Right atrium auricular region (tissue), 2 donors: ENCODE measurements around the gene NCAPG2. TPM values are rescaled to one million over a fixed set of nuclear protein-coding genes. Genes with fewer than 3 reads are reported as not detected.

ENCODE experiments used
- DNase-seq: peaks from one replicate; pipeline ENCODE4 v3.0.0-alpha.2; 2019; ENCODE audit warnings: low spot score
- H3K27ac ChIP-seq, 2 donors: fragments of 200-600 bp; sonication (generic); 1 replicate in 1 of 2; 2 replicates in 1 of 2; pipeline ENCODE4 v1.5.1; 2016 to 2019
- H3K27me3 ChIP-seq, 2 donors: fragments of 200-600 bp; sonication (generic); one replicate each; pipeline versions ENCODE4 v1.5.1 to v1.6.0; 2017 to 2019
- H3K36me3 ChIP-seq: fragments of 200-600 bp; sonication (generic); one replicate; pipeline ENCODE4 v1.5.1; 2016
- H3K4me1 ChIP-seq, 2 donors: fragments of 200-600 bp; sonication (generic); one replicate each; pipeline versions ENCODE4 v1.5.1 to v1.6.0; 2017 to 2019
- H3K4me3 ChIP-seq, 2 donors: fragments of 200-600 bp; sonication (generic); 1 replicate in 1 of 2; 2 replicates in 1 of 2; pipeline ENCODE4 v1.5.1; 2017 to 2019; ENCODE audit warnings: mild to moderate bottlenecking in 1 of 2, moderate library complexity in 1 of 2
- H3K9me3 ChIP-seq, 2 donors: fragments of 200-600 bp; sonication (generic); one replicate each; pipeline ENCODE4 v1.5.1; 2019
- CTCF ChIP-seq, 2 donors: fragments of 200-600 bp; sonication (generic); IDR thresholded peaks; one replicate each; pipeline ENCODE4 v1.5.1; 2019; ENCODE audit warnings: antibody characterized with exemption in 2 of 2
- total RNA-seq, 2 donors: library from RNA; depleted of rRNA; stranded (reverse); fragments of >200 nt; gene quantifications; one replicate each; pipeline ENCODE4 v1.1.0, GENCODE V29; 2016

The NCAPG2 gene
- total RNA-seq, 2 donors from 2014 or later: 2.8 to 3.1 TPM

DNA sequence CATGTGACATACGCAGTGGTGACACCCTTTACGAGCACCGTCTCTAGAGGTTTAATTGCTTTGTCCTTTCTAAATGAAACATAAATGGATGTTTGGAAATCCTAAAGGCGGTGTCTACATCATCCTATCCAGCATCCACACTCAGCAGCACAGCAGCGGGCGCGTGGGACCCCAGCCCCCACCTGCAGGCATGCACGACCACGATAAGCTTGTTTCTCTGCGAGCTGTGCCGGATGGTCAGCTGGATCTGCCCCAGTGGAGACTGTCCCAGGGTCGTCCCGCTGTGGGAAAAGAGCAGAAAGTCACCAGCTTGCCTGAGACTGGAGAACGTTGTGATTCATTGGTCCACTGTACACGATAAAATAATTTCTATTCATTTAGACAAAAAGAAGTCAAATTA is 34.2 kb upstream of the NCAPG2 start:
- Histone ChIP-seq H3K4me1 (no peaks in the 10 kb centered on the region), H3K36me3 (peaks cover 94% of the 10 kb centered on the region), H3K4me3 (no peak overlapping the region), H3K27ac (no peak overlapping the region), H3K9me3 (no peaks in the 10 kb centered on the region), H3K27me3 (no peaks in the 10 kb centered on the region)
- DNase-seq: no peak
- no peak for TF ChIP-seq CTCF (IDR thresholded peaks at IDR 0.05)

DNA sequence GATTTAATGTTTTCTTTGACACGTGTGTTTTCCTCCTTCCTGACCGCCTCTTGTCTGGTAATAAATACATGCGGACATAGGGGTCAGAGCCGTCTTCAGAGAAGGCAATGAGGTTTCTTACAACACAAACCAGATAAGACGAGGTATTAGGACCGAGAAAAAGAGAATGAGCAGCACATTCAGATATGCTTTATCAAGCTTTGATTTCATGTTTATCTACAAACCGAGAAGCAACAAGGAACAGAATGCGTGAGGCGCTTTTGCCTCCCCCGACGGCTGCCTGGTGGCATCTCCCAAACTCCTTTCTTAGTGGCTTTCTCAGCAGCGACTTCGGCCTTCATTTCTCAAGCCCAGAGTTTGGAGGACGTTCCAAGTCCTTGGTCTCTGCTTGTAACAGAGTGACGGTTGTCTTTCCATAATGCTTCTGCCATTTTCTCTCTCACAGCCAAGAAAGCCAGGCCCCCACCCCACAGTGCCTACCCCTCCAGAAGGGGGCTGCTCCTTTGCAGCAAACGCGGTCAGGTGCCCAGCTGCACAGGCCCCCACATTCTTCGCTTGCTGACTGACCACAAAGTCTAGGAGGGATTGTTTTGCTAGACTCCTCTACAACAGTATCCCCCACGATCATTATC is 32.6 kb upstream of the NCAPG2 start:
- Histone ChIP-seq H3K9me3 (no peaks in the 10 kb centered on the region), H3K27me3 (no peaks in the 10 kb centered on the region), H3K4me1 (no peaks in the 10 kb centered on the region), H3K27ac (no peak overlapping the region), H3K36me3 (peaks cover 94% of the 10 kb centered on the region), H3K4me3 (no peak overlapping the region)
- no peak for TF ChIP-seq CTCF (IDR thresholded peaks at IDR 0.05)
- DNase-seq: no peak

- TF ChIP-seq CTCF (IDR thresholded peaks at IDR 0.05): no peak
- Histone ChIP-seq H3K36me3 (peaks cover 87% of the 10 kb centered on the region), H3K4me3 (no peak overlapping the region), H3K4me1 (no peaks in the 10 kb centered on the region), H3K27me3 (no peaks in the 10 kb centered on the region), H3K9me3 (no peaks in the 10 kb centered on the region), H3K27ac (no peak overlapping the region)
- DNase-seq: no peak
Measured at GRCh38 chr7:158735935-158736334, 31.3 kb upstream of the NCAPG2 start.

DNA sequence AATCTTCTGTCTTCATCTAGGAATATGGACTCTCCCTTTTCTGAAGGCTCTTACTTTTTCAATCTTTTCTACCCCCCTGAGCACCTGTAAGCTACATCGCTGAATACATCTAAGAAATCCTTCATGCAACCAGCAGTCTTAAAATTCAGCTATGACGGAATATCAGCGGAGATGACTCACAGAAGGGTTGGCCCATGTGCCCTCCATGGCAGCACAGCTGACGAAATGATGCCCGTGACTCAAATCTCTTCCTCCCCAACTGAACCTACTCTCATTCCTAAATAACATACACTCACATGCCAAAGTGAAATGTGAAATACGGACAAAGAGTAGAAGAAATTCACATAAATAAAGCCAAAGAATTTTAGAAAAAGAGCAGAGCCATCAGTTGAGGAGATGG is 30.3 kb upstream of the NCAPG2 start:
- no peaks in the 10 kb centered on the region for H3K4me1 ChIP-seq
- peaks cover 78% of the 10 kb centered on the region for H3K36me3 ChIP-seq
- H3K27ac ChIP-seq: no peak overlapping the region
- no peaks in the 10 kb centered on the region for H3K27me3 ChIP-seq
- TF ChIP-seq CTCF (IDR thresholded peaks at IDR 0.05): no peak
- DNase-seq: no peak
- H3K9me3 ChIP-seq: no peaks in the 10 kb centered on the region
- no peak overlapping the region for H3K4me3 ChIP-seq

DNA sequence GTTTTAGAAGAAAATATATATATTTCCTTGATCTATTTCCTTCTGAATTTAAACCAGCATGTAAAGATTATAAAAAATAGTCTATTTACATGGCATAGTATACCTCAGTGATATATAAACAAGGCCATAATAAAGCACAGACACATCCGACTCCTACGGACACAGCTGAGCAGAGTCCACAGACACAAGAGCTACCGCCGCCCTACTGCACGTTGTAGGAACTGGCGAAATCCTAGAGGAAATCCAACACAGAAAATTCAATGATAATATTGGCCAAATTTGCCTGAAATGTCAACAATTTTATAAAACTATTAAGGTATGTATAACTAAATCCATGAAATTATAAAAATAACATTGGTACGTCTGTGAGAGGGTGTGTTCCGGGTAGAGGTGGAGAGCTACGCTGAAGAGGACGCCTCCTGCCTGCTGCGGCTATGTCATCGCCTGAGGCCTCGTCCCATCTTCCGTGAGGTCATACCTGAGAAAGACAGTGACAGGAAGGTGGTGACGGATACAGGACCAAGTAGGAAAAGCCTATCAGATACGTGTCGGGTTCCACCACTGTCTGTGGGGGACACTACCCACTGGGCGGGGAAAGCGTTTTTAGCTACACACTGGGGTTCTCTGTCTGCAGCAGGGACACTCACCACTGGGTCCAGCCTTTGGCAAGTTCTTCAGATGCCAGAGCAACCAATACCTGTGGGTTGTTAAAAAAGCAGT is 29.3 kb upstream of the NCAPG2 start:
- Histone ChIP-seq H3K27ac (no peak overlapping the region), H3K9me3 (no peaks in the 10 kb centered on the region), H3K27me3 (no peaks in the 10 kb centered on the region), H3K4me3 (no peak overlapping the region), H3K4me1 (no peaks in the 10 kb centered on the region), H3K36me3 (peaks cover 71% of the 10 kb centered on the region)
- TF ChIP-seq CTCF (IDR thresholded peaks at IDR 0.05): no peak
- DNase-seq: no peak

GRCh38 chr7:158733220-158733519 is 28.6 kb upstream of the NCAPG2 start:
- no peak for TF ChIP-seq CTCF (IDR thresholded peaks at IDR 0.05)
- H3K4me3 ChIP-seq: no peak overlapping the region
- H3K27ac ChIP-seq: no peak overlapping the region

More at GRCh38 chr7:158733220-158733519, 28.6 kb upstream of the NCAPG2 start:
- Histone ChIP-seq H3K4me1 (no peaks in the 10 kb centered on the region), H3K9me3 (no peaks in the 10 kb centered on the region), H3K36me3 (peaks cover 64% of the 10 kb centered on the region), H3K27me3 (no peaks in the 10 kb centered on the region)
- no peak for DNase-seq
